T-helper 2 cell treated with Interferon-gamma antibody and Interleukin-4, amounts not matched to agents 5 μg/mL and 100 μg/mL, for 36 hours (primary cell): ENCODE results near the gene RAD50.
"Not testable (repeated sequence)": the region's sequence is repeated elsewhere in the genome, so short reads cannot be mapped to it uniquely, and the experiment has no call there.

Source experiments
- DNase-seq: peaks from one replicate; pipeline ENCODE4 v3.0.0; 2021; ENCODE audit warnings: low spot score
- H3K27ac Mint-ChIP-seq: one replicate; pipeline ENCODE4 v1.8.0; 2021; ENCODE audit warnings: mild to moderate bottlenecking, mixed read lengths
- H3K27me3 Mint-ChIP-seq: one replicate; pipeline ENCODE4 v1.8.0; 2021; ENCODE audit warnings: low read depth, mixed read lengths
- H3K36me3 Mint-ChIP-seq: one replicate; pipeline ENCODE4 v1.8.0; 2021; ENCODE audit warnings: low read depth, mixed read lengths
- H3K4me1 Mint-ChIP-seq: one replicate; pipeline ENCODE4 v1.8.0; 2021; ENCODE audit warnings: low read depth, mixed read lengths
- H3K4me3 Mint-ChIP-seq: one replicate; pipeline ENCODE4 v1.8.0; 2022; ENCODE audit warnings: mild to moderate bottlenecking, moderate library complexity, mixed read lengths
- H3K9me3 Mint-ChIP-seq: one replicate; pipeline ENCODE4 v1.8.0; 2021; ENCODE audit warnings: mixed read lengths

Gene RAD50

DNA sequence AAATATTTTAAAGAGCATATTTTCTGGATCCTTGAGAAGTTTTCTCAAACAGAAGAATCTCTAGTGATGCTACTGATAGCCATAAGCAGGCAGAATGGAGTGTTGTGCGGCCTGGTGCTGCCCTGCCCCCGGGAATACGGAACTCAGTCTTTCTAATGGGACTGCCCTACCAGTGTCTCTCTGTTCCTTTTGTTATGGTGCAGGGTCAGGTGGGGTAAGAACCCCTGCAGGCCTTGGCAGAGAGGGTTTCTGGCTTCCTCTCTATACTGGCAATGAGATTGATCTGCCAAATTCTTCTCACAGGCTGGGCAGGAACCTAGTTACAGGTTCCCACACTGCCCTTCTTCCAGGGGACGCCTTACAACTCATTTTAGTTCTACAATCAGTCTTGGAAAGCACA, 16.0 kb upstream of the RAD50 start:
- Mint-ChIP-seq H3K4me3 (no peak overlapping the region), H3K4me1 (peaks cover 16% of the 10 kb centered on the region), H3K9me3 (no peaks in the 10 kb centered on the region), H3K36me3 (no peaks in the 10 kb centered on the region), H3K27me3 (peaks cover 11% of the 10 kb centered on the region), H3K27ac (no peak overlapping the region)
- no peak for DNase-seq

DNA sequence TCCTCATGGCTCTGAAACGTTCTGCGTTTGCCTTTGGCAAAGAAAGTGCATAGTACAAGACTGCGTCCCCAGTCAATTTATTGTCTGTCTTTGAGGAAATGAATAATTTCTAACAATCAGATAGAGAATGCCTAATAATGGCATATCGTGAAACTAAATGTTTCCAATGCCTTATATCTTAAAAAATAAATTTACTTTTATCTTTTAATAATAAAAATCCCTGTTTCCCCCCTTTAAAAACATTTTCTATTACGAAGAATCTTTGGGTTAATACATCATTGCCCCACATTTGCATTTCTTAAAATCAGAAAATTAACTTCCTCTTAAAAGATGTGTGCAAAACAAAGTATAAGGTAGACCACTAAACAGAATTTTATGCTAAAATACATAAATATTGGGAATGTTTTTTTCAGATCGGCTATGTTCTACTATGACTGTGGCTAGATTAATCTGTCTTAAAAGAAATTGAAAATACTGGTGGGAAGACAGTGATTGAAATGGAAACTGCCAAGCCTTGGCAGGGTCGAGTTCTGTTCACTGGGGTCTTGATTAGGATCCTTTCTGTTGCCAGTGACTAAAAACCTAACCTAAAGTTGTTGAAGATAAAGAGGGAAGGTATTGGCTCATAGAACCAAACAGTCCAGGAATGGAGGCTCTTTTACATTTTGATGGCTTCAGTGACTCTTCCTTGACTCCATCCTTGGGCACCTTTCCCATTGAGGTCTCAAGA, 13.1 kb upstream of the RAD50 start, which contains the start of gene IL5:
IL5 (minus strand) TSS at position 51 of the 730 bp plus-strand sequence; CDS start at position 7, 44 bp downstream.
- H3K9me3 Mint-ChIP-seq, result no peaks in the 10 kb centered on the region
- H3K4me3 Mint-ChIP-seq, result no peak within 1 kb of the TSS
- peaks cover under 1% of the 10 kb centered on the region for H3K27me3 Mint-ChIP-seq
- H3K36me3 Mint-ChIP-seq, result no peaks in the 10 kb centered on the region
- DNase-seq, result no peak
- peaks cover 29% of the 10 kb centered on the region for H3K4me1 Mint-ChIP-seq
- peak within 1 kb of the TSS; percentile 28 for H3K27ac Mint-ChIP-seq

DNA sequence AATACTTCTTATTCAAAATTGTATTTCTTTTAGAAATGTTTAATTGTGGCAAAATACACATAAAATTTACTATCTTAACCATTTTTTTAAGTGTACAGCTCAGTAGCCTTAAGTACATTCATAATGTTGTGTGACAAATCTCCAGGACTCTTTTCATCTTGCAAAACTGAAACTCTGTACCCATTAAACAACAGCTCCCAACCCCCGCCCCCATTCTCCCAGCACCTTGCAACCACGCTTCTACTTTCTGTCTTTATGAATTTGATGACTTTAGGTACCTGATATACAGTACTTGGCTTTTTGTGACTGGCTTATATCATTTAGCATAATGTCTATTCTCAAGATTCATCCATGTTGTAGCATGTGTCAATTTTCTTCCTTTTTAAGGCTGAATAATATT, 10.7 kb upstream of the RAD50 start:
- Mint-ChIP-seq H3K27ac (no peak overlapping the region), H3K9me3 (no peaks in the 10 kb centered on the region), H3K27me3 (peaks cover 4% of the 10 kb centered on the region), H3K4me1 (peaks cover 36% of the 10 kb centered on the region), H3K4me3 (no peak overlapping the region), H3K36me3 (no peaks in the 10 kb centered on the region)
- DNase-seq, result peak; percentile 70

DNA sequence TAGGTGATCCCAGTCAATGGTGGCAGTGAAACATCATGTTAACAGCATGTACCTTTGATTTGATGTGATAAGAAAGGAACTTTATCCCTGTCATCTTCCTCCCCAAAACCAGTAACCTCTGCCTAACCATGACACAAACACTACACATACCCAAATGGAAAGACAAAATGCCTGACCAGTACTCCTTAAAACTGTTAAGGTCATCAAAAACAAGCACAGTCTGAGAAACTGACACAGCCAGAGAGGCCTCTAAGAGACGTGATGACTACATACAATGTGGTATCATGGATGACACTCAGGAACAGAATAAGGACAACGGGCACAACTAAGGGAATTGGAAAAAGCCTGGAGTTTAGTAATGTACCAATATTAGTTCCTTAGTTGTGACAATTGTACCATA, 9.5 kb upstream of the RAD50 start:
- Mint-ChIP-seq H3K27ac (peak overlapping the region; percentile 18), H3K36me3 (no peaks in the 10 kb centered on the region), H3K27me3 (peaks cover 4% of the 10 kb centered on the region), H3K9me3 (no peaks in the 10 kb centered on the region), H3K4me1 (peaks cover 36% of the 10 kb centered on the region), H3K4me3 (no peak overlapping the region)
- DNase-seq, result no peak

DNA sequence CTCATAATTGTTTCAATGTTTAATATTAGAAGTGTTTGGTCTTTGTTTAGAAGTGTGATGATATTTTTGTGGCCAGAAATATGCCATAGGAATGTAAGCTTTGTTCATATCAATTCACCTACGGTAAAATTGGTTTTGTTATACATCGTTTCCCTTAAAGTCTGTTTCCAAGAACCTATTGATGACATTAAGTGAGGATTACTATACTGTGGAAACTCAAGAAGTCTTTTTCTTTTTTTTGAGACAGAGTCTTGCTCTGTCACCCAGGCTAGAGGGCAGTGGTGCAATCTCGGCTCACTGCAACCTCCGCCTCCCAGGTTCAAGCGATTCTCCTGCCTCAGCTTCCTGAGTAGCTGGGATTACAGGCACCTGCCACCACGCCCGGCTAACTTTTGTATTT, 7.9 kb upstream of the RAD50 start:
- not testable (repeated sequence) for H3K4me3 Mint-ChIP-seq, H3K27ac Mint-ChIP-seq, DNase-seq, H3K9me3 Mint-ChIP-seq, H3K27me3 Mint-ChIP-seq, H3K36me3 Mint-ChIP-seq
- peaks cover 33% of the 10 kb centered on the region for H3K4me1 Mint-ChIP-seq

DNA sequence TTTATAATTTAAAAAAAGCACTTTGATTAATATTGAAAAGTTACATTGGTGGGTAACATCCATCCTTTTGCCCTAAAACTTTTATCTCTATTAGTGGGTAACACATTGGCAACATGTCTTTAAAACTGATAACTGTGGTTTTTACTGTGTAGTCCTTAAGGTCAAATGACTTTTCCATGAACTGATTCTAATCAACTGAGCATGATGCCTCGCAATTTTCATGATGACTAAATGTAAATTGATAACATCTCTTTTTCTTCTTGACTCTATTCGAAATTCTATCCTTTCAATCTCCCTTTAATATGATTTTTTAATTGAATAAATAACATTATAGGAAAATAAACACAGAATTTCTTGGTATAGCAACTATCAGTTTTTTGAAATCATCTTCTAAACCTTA, 7.2 kb upstream of the RAD50 start:
- Mint-ChIP-seq H3K36me3 (no peaks in the 10 kb centered on the region), H3K4me3 (no peak overlapping the region), H3K4me1 (peaks cover 27% of the 10 kb centered on the region), H3K9me3 (no peaks in the 10 kb centered on the region), H3K27me3 (peaks cover 4% of the 10 kb centered on the region), H3K27ac (no peak overlapping the region)
- no peak for DNase-seq

DNA sequence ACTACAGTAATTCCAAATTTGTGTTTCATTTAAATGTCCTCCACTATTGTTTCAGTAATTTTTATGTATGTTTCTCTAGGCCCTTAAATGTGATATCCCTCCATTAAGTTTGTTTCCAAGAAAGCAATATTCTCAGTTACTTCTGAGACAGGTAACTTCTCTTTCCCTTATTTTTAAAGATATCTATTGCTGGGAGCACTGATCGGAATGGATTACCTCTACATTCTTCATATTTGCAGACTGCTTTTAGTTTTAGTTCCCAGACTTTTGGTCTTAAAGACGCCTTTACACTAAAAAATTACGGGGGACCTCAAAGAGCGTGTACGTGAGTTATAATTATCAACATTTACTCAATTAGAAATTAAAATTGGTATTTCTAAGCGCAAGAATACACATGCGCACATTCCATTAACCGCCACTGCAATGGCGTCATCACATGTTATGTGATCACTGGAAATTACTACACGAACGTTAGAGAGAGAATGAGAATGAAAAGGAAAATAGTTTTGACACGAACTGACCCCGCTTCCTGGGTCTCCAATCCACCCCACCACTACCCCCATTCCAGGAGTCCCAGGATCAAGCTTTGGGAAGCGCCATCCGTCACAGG, 519 bp upstream of the RAD50 start:
- Mint-ChIP-seq H3K27ac (peak overlapping the region; percentile 92), H3K4me1 (peaks cover 29% of the 10 kb centered on the region), H3K27me3 (no peaks in the 10 kb centered on the region), H3K4me3 (peak overlapping the region; percentile 97), H3K36me3 (peaks cover 20% of the 10 kb centered on the region), H3K9me3 (peaks cover 14% of the 10 kb centered on the region)
- DNase-seq, result no peak

DNA sequence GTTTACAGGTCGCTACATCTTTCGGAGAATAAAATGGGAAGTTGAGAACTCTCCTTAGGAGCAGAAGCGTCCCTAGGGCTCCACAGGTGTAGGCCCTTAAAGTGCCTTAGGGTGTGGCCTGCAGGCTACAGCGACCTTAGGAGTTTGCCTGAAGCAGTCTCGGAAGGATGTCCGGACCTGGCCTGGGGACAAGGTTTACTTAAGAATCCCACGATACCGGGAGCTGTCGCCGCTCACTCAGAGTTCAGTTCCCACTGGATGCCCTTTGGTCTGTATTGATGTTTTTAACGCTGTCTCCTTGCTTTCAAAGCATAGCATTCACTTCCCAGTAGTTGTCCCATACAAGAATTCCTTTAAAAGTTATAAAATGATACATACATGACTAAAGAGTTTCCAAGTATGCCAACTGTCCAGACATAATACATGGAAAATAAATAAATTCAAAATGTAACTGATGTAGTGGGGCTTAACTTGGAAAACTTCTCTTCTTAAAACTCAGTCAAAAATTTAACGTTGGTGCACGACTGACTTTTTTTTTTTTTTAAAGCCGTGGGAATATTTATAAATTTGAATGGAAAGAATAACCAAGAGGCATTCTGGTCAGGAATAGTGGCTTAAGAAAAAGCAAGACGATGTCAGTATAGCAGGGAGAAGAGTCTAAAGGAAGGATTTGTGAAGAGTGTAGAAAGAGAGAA, 848 bp downstream of the RAD50 start:
- H3K27me3 Mint-ChIP-seq, result no peaks in the 10 kb centered on the region
- H3K27ac Mint-ChIP-seq, result peak overlapping the region; percentile 92
- H3K4me1 Mint-ChIP-seq, result peaks cover 29% of the 10 kb centered on the region
- H3K9me3 Mint-ChIP-seq, result peaks cover 14% of the 10 kb centered on the region
- DNase-seq, result no peak
- peak overlapping the region; percentile 97 for H3K4me3 Mint-ChIP-seq
- peaks cover 20% of the 10 kb centered on the region for H3K36me3 Mint-ChIP-seq

DNA sequence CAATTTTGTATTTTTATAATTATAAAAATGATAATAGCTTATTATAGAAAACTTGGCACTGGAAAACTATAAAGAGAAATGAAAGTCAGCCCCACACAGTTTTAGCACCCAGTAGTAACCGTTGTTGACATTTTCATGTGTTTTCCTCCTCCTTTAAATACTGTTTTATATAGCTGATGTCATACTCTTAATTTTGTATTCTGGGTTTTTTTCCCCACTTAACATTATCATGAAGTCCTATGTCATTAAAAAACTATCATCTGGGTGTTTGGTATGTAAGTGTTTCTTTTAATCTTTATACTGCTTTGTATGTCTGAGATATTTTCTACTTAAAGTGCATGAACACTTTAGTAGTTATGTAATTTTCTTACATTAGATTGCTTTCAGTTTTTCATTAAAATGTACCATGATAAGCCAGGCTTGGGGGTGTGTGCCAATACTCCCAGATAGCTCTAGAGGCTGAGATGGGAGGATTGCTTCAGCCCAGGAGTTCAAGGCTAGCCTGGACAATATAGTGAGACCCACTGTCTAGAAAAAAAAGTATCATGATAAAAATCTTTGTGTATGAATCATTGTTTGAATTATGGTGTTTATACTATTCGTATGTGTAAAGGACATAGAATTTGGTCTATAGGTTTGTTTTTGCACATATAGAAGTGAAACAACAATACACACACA, 2.7 kb downstream of the RAD50 start:
- H3K9me3 Mint-ChIP-seq, result peaks cover 14% of the 10 kb centered on the region
- no peaks in the 10 kb centered on the region for H3K27me3 Mint-ChIP-seq
- H3K36me3 Mint-ChIP-seq, result peaks cover 20% of the 10 kb centered on the region
- H3K4me3 Mint-ChIP-seq, result peak overlapping the region; percentile 37
- H3K27ac Mint-ChIP-seq, result peak overlapping the region; percentile 24
- peaks cover 29% of the 10 kb centered on the region for H3K4me1 Mint-ChIP-seq
- DNase-seq, result no peak

DNA sequence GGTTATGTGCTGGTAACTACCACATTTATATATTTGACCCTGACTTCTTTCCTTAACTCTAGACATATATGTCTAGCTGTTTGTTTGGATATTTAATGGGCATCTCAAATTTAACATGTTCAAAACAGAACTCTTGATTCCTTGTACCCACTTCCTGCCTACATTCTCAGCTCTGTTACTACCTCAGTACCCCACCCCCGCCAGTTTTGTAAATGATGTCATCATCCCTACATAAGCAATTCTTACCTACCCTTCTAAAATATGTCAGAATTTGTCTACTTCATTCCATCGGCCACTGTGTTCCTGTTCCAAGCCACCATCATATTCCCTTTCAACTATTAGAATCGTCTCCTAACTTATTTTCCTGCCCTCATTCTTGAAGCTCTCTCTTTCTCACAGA, 4.8 kb downstream of the RAD50 start:
- H3K4me3 Mint-ChIP-seq, result no peak overlapping the region
- DNase-seq, result no peak
- H3K4me1 Mint-ChIP-seq, result peaks cover 24% of the 10 kb centered on the region
- H3K9me3 Mint-ChIP-seq, result peaks cover 7% of the 10 kb centered on the region
- peaks cover 20% of the 10 kb centered on the region for H3K36me3 Mint-ChIP-seq
- no peaks in the 10 kb centered on the region for H3K27me3 Mint-ChIP-seq
- H3K27ac Mint-ChIP-seq, result no peak overlapping the region

DNA sequence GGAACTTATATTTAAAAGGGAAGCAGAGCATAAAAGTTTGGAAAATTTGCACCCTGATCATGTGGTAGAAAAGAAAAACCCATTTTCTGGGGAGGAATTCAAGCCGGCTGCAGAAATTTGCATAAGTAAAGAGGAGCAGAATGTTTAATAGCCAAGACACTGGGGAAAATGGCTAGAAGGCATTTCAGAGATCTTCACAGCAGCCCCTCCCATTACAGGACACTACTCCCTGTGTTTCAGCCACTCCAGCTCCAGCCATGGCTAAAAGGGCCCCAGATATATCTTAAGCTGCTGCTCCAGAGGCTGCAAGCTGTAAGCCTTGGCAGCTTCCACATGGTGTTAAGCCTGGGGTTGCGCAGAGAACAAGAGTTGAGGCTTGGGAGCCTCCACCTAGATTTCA, 7.8 kb downstream of the RAD50 start:
- Mint-ChIP-seq H3K36me3 (peaks cover 35% of the 10 kb centered on the region), H3K4me1 (peaks cover 19% of the 10 kb centered on the region)
- not testable (repeated sequence) for H3K9me3 Mint-ChIP-seq, H3K27ac Mint-ChIP-seq, H3K4me3 Mint-ChIP-seq, DNase-seq, H3K27me3 Mint-ChIP-seq

DNA sequence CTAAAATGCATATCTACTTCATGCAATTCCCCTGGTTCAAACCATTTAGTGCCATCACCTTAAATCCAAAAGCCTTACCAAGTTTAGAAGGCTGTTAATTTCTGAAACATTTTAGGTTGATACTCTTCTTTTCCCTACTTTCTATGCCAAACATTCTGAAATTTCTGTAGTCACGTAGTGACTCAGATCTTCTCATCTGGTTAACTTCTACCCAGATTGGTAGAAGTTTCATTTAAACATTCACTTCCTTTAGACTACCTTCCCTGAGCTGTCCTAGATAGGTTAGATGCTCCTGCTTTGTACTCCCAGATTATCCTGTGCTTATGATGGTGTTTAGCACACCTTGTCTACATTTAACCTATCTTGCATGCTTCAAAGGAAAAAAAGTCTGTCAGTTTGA, 9.9 kb downstream of the RAD50 start:
- Mint-ChIP-seq H3K27me3 (no peaks in the 10 kb centered on the region), H3K27ac (no peak overlapping the region), H3K4me1 (peaks cover 26% of the 10 kb centered on the region), H3K9me3 (peaks cover 5% of the 10 kb centered on the region), H3K4me3 (peak overlapping the region; percentile 9), H3K36me3 (peaks cover 42% of the 10 kb centered on the region)
- no peak for DNase-seq

DNA sequence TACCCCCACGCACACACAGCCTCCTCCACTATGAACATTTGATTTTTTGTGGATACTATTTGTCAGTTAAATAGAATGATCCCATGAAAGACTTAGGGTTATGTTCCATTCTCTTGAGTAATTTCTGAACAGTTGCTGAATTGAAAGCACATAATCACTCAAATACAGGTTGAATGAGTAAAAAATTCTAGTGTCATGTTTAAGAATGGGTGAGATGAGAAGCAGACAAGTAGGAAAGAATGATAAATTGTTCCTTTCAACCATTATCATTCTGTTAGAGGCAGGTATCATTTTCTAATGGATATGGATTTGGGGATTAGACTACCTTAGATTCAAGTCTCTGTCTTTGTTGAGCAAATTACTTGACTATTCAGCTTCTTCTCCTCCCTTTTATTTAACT, 19.3 kb downstream of the RAD50 start:
- Mint-ChIP-seq H3K36me3 (peaks cover 57% of the 10 kb centered on the region), H3K27me3 (no peaks in the 10 kb centered on the region), H3K27ac (no peak overlapping the region), H3K9me3 (peaks cover 8% of the 10 kb centered on the region), H3K4me1 (peaks cover 5% of the 10 kb centered on the region), H3K4me3 (no peak overlapping the region)
- DNase-seq, result no peak

DNA sequence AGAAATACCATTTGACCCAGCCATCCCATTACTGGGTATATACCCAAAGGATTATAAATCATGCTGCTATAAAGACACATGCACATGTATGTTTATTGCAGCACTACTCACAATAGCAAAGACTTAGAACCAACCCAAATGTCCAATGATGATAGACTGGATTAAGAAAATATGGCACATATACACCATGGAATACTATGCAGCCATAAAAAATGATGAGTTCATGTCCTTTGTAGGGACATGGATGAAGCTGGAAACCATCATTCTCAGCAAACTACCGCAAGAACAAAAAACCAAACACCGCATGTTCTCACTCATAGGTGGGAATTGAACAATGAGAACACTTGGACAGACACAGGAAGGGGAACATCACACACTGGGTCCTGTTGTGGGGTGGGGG, 27.8 kb downstream of the RAD50 start:
- H3K4me3 Mint-ChIP-seq, result not testable (repeated sequence)

More for the DNA sequence above, 27.8 kb downstream of the RAD50 start:
- not testable (repeated sequence) for H3K9me3 Mint-ChIP-seq, H3K27me3 Mint-ChIP-seq, DNase-seq, H3K27ac Mint-ChIP-seq
- H3K4me1 Mint-ChIP-seq, result peaks cover 16% of the 10 kb centered on the region
- H3K36me3 Mint-ChIP-seq, result peaks cover 53% of the 10 kb centered on the region
